GM18502 (cell line): ENCODE data around the gene MEIS2.

Experiments used
- ATAC-seq: cut with Tn5 transposase; IDR thresholded peaks from one replicate; pipeline ENCODE4 v1.9.1; 2021; ENCODE audit warnings: mild to moderate bottlenecking; ENCODE audit not compliant: unreplicated experiment, poor library complexity

Gene MEIS2

GRCh38 chr15:36942248-36942827 is 158.0 kb downstream of the MEIS2 start:
- ATAC-seq: no peak

- ATAC-seq: no peak
Observed at GRCh38 chr15:36941798-36942197, 158.6 kb downstream of the MEIS2 start.

- ATAC-seq: no peak
Observed at GRCh38 chr15:36940636-36941260, 159.6 kb downstream of the MEIS2 start.

GRCh38 chr15:36940219-36940618 is 160.1 kb downstream of the MEIS2 start:
- no peak for ATAC-seq

- ATAC-seq: no peak
Observed at GRCh38 chr15:36938764-36939163, 161.6 kb downstream of the MEIS2 start.

- ATAC-seq: no peak
Observed at GRCh38 chr15:36938131-36938530, 162.2 kb downstream of the MEIS2 start.

GRCh38 chr15:36936613-36937012 is 163.7 kb downstream of the MEIS2 start:
- ATAC-seq: no peak

GRCh38 chr15:36933255-36933990 is 166.9 kb downstream of the MEIS2 start:
- no peak for ATAC-seq

GRCh38 chr15:36932070-36932469 is 168.3 kb downstream of the MEIS2 start:
- no peak for ATAC-seq

- no peak for ATAC-seq
Observed at GRCh38 chr15:36931434-36931833, 168.9 kb downstream of the MEIS2 start.

GRCh38 chr15:36926427-36926825 is 173.9 kb downstream of the MEIS2 start:
- ATAC-seq: no peak

GRCh38 chr15:36925653-36926426 is 174.5 kb downstream of the MEIS2 start:
- ATAC-seq: no peak

- ATAC-seq: no peak
Observed at GRCh38 chr15:36925049-36925448, 175.3 kb downstream of the MEIS2 start.

- ATAC-seq: no peak
Observed at GRCh38 chr15:36924034-36924433, 176.3 kb downstream of the MEIS2 start.

GRCh38 chr15:36921484-36922091 is 178.8 kb downstream of the MEIS2 start:
- ATAC-seq: no peak

- ATAC-seq: no peak
Observed at GRCh38 chr15:36917411-36918267, 182.7 kb downstream of the MEIS2 start.

- no peak for ATAC-seq
Observed at GRCh38 chr15:36914960-36915808, 185.2 kb downstream of the MEIS2 start.

GRCh38 chr15:36914466-36914865 is 185.9 kb downstream of the MEIS2 start:
- ATAC-seq: no peak

GRCh38 chr15:36912311-36912712 is 188.0 kb downstream of the MEIS2 start:
- no peak for ATAC-seq
